K562 (cell line): Measurements from ENCODE around the gene ADD2. TPM values are rescaled to one million over a fixed set of nuclear protein-coding genes. Genes with fewer than 3 reads are reported as not detected.

Source experiments
- ASH1L ChIP-seq: fragments of 450-650 bp; IDR thresholded peaks from 2 replicates; pipeline ENCODE4 v1.6.1; 2018; ENCODE audit warnings: borderline replicate concordance, mild to moderate bottlenecking, low read depth; ENCODE audit not compliant: partially characterized antibody
- ATF1 ChIP-seq, 2 experiments: fragments of 450-650 bp in 1 of 2; IDR thresholded peaks; 2 replicates each; pipeline ENCODE4 v1.6.1; 2016; ENCODE audit warnings: missing compliant biosample characterization in 1 of 2, missing genetic modification characterization in 1 of 2
- ATF7 ChIP-seq: fragments of 450-650 bp; IDR thresholded peaks from 2 replicates; pipeline ENCODE4 v1.7.1; 2014; ENCODE audit warnings: mild to moderate bottlenecking, moderate library complexity
- BACH1 ChIP-seq: fragments of 200-800 bp; sonication (Bioruptor generic); IDR thresholded peaks from 2 replicates; pipeline ENCODE4 v1.6.1; 2016; ENCODE audit warnings: missing genetic modification characterization, missing compliant biosample characterization
- COPS2 ChIP-seq: fragments of 450-650 bp; conservative IDR thresholded peaks from 2 replicates; pipeline ENCODE4 v1.6.1; 2016; ENCODE audit warnings: mild to moderate bottlenecking, moderate library complexity
- FOSL1 ChIP-seq: fragments of 200-800 bp; sonication (Bioruptor generic); conservative IDR thresholded peaks from 2 replicates; pipeline ENCODE4 v1.6.1; 2016; ENCODE audit warnings: missing genetic modification characterization, missing compliant biosample characterization
- FOXA3 ChIP-seq, 2 experiments: fragments of 450-650 bp in 1 of 2; sonication (generic) in 1 of 2; formaldehyde crosslinking; IDR thresholded peaks in 1 of 2; conservative IDR thresholded peaks in 1 of 2; 2 replicates each; pipeline versions ENCODE4 v1.4.0 to v1.8.0; 2020 to 2022; ENCODE audit warnings: mild to moderate bottlenecking in 2 of 2, missing genetic modification reagents in 1 of 2
- HDGF ChIP-seq: fragments of 450-650 bp; IDR thresholded peaks from 2 replicates; pipeline ENCODE4 v1.6.1; 2016
- KAT8 ChIP-seq: fragments of 450-650 bp; IDR thresholded peaks from 2 replicates; pipeline ENCODE4 v1.6.1; 2016; ENCODE audit warnings: low read depth, mild to moderate bottlenecking
- KLF13 ChIP-seq: fragments of 450-650 bp; IDR thresholded peaks from 2 replicates; pipeline ENCODE4 v1.6.1; 2016; ENCODE audit warnings: missing genetic modification characterization, low read depth, mild to moderate bottlenecking, missing compliant biosample characterization, moderate library complexity, borderline replicate concordance
- KLF6 ChIP-seq: fragments of 250-450 bp; sonication (Bioruptor Pico); IDR thresholded peaks from 2 replicates; pipeline ENCODE4 v1.4.0; 2020; ENCODE audit warnings: mild to moderate bottlenecking, moderate library complexity, borderline replicate concordance
- MYNN ChIP-seq, 2 experiments: sonication (generic); formaldehyde crosslinking in 1 of 2; IDR thresholded peaks; 2 replicates each; pipeline versions ENCODE4 v1.5.0 to v1.6.1; 2016 to 2020; ENCODE audit warnings: antibody characterized with exemption in 1 of 2, missing genetic modification reagents in 1 of 2
- NEUROD1 ChIP-seq: fragments of 150-350 bp; IDR thresholded peaks from 2 replicates; pipeline ENCODE4 v1.6.1; 2014; ENCODE audit warnings: borderline replicate concordance, low read length, low read depth; ENCODE audit not compliant: partially characterized antibody
- POLR2H ChIP-seq: IDR thresholded peaks from 2 replicates; pipeline ENCODE4 v1.6.1; 2016; ENCODE audit warnings: missing genetic modification characterization, low read depth, mild to moderate bottlenecking, control low read depth, missing compliant biosample characterization, moderate library complexity
- PYGO2 ChIP-seq: fragments of 450-650 bp; IDR thresholded peaks from 2 replicates; pipeline ENCODE4 v1.6.1; 2016; ENCODE audit warnings: mild to moderate bottlenecking, missing genetic modification characterization, moderate library complexity, missing compliant biosample characterization
- RBBP5 ChIP-seq: fragments of 200-600 bp; sonication (generic); IDR thresholded peaks from 2 replicates; pipeline ENCODE4 v1.6.1; 2012; ENCODE audit warnings: borderline replicate concordance, mild to moderate bottlenecking, low read length, control low read depth, inconsistent platforms; ENCODE audit not compliant: insufficient read depth, poor library complexity, severe bottlenecking
- SIRT6 ChIP-seq: IDR thresholded peaks from one replicate; pipeline ENCODE4 v1.6.1; 2012; ENCODE audit warnings: low read depth, mild to moderate bottlenecking, control low read depth, inconsistent platforms, low read length, moderate library complexity
- SP1 ChIP-seq: sonication (generic); formaldehyde crosslinking; IDR thresholded peaks from 2 replicates; pipeline ENCODE4 v1.8.1; 2022; ENCODE audit warnings: mild to moderate bottlenecking, missing genetic modification reagents
- SP2 ChIP-seq: IDR thresholded peaks from 2 replicates; pipeline ENCODE4 v1.6.1; 2011; ENCODE audit warnings: mild to moderate bottlenecking, low read depth, low read length, moderate library complexity; ENCODE audit not compliant: poor library complexity, severe bottlenecking; ENCODE audit errors: extremely low read depth
- SPI1 ChIP-seq: IDR thresholded peaks from 2 replicates; pipeline ENCODE4 v1.6.1; 2011; ENCODE audit warnings: low read depth, low read length, control low read depth, borderline replicate concordance
- TFAP4 ChIP-seq: sonication (generic); formaldehyde crosslinking; IDR thresholded peaks from 2 replicates; pipeline ENCODE4 v1.8.0; 2022; ENCODE audit warnings: missing genetic modification reagents, mild to moderate bottlenecking, moderate library complexity, borderline replicate concordance
- U2AF2 ChIP-seq: fragments of 200-400 bp; formaldehyde crosslinking; optimal IDR thresholded peaks from 2 replicates; pipeline ENCODE3; 2017; ENCODE audit warnings: low read depth, mild to moderate bottlenecking, low read length
- ZNF644 ChIP-seq: fragments of 200-800 bp; sonication (Bioruptor generic); IDR thresholded peaks from 2 replicates; pipeline ENCODE4 v1.6.1; 2016; ENCODE audit warnings: low read depth, missing genetic modification characterization, missing compliant biosample characterization
- ZNF695 ChIP-seq: fragments of 450-650 bp; formaldehyde crosslinking; IDR thresholded peaks from 2 replicates; pipeline ENCODE4 v1.4.0; 2020; ENCODE audit warnings: mild to moderate bottlenecking, moderate library complexity
- ZNF766 ChIP-seq: fragments of 200-800 bp; sonication (Bioruptor generic); conservative IDR thresholded peaks from 2 replicates; pipeline ENCODE4 v1.6.1; 2016; ENCODE audit warnings: missing genetic modification characterization, missing compliant biosample characterization
- polyA plus RNA-seq, 8 experiments: library from polyadenylated mRNA; depleted of rRNA in 4 of 8; stranded (reverse) in 5 of 8; unstranded in 3 of 8; fragments of >200 nt; fragmentation: Nextera tagmentation in 2 of 8; fragmentation: Illumina TruSeq in 1 of 8; extraction: Ambion mirVana in 2 of 8; extraction: Trizol in 1 of 8; gene quantifications; 2 replicates each; pipeline versions ENCODE4 v1.2.1 to v1.2.3, GENCODE V29; 2011 to 2014; ENCODE audit warnings: inconsistent platforms in 1 of 8, missing spikeins in 1 of 8
- total RNA-seq, 7 experiments: library from RNA; depleted of rRNA in 6 of 7; stranded (reverse); fragments of >200 nt in 6 of 7; fragmentation: Illumina TruSeq in 2 of 7; extraction: Trizol in 2 of 7; gene quantifications; 2 replicates each; pipeline versions ENCODE4 v1.2.1 to v1.2.3, GENCODE V29; 2011 to 2021; ENCODE audit warnings: low replicate concordance in 1 of 7
- TF ChIP-seq, protein P1 (sequence below): fragments of 250-450 bp; sonication (Bioruptor Pico); IDR thresholded peaks from 2 replicates; pipeline ENCODE4 v1.8.0; 2021; ENCODE audit warnings: moderate library complexity, mild to moderate bottlenecking, inconsistent platforms

Gene ADD2
- total and polyA plus RNA-seq, 9 of the 15 experiments (the other 6 are each of a cell fraction or from before 2014, with no cell fraction given), result 3.5 to 63.0 (median 36.2) TPM

DNA sequence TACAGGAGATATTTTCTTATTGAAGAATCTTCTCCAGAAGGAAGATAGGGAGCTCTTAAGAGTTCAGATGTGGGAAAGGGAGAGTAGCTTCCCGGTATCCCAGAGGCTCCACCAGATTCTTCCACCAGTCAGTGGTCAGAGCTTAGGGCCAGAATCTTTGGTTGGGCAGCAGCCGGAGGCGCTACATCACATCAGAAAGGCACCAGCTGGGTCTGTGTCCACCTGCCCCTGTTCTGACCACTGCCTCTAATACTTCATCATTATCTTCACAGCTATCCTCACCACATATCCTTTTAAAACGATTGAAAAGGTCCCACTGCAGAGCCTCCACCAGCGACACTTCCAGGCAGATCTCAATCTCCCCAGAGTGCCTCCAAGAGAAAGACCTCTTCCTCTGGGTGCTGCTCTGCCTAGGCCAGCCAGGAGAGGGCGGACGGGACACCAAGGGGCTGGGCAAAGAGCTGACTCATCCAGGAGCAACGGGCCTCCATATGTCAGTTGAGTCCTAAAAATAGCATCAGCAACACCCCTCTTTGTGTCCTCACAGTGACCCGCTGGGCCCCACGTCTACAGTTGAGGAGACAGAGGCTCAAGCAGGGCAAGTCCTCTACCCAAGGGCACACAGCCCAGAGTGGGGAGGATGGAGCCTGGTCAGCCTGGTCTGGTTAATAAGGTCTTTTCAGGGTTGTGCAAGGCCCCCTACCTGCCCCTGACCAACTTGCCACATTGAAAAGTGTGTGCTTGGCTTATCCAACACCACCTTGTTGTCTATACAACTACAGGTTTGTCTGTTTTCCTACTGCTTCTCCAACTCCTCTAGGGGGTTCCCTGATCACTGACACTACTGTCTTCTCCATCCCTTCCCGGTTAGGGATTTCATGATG, 81.2 kb downstream of the ADD2 start (continued):
- TF ChIP-seq TFAP4 (peak; percentile 82; the same call in 1 of the 2 replicates), ZNF644 (tag) (peak; percentile 72), COPS2 (no peak), BACH1 (tag) (peak; percentile 90), ATF7 (peak; percentile 81), U2AF2 (no peak), FOXA3 (CRISPR knock-in tag; conservative IDR thresholded peaks at IDR 0.05 in 1 of 2, IDR thresholded peaks at IDR 0.05 in 1 of 2) (no peak), PYGO2 (tag) (peak; percentile 27; the same call in 1 of the 2 replicates), FOSL1 (tag) (peak; percentile 95), RBBP5 (peak; percentile 65), SP1 (CRISPR knock-in tag) (peak; percentile 40; the same call in 1 of the 2 replicates), ZNF695 (no peak), SPI1 (no peak), KLF13 (tag) (peak; percentile 58; the same call in 1 of the 2 replicates), ASH1L (no peak), NEUROD1 (peak; percentile 85), ATF1 (CRISPR knock-in tag; IDR thresholded peaks at IDR 0.05) (no peak), ATF1 (tag; IDR thresholded peaks at IDR 0.05) (peak; percentile 79), KLF6 (CRISPR knock-in tag) (no peak; the same call in 1 of the 2 replicates), POLR2H (tag) (no peak), ZNF766 (CRISPR knock-in tag) (peak; percentile 84), SP2 (no peak), MYNN (IDR thresholded peaks at IDR 0.05) (peak; percentile 83), MYNN (CRISPR knock-in tag; IDR thresholded peaks at IDR 0.05) (no peak), KAT8 (no peak), SIRT6 (no peak), HDGF (0 out of 2 replicates have a peak, but pooled peaks have one; percentile 14)
- TF ChIP-seq, protein P1, sequence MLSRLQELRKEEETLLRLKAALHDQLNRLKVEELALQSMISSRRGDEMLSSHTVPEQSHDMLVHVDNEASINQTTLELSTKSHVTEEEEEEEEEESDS (CRISPR knock-in tag), result no peak
